Skeletal muscle tissue (tissue), 4 donors: ENCODE data around the gene RBBP5. TPM values are rescaled to one million over a fixed set of nuclear protein-coding genes. Genes with fewer than 3 reads are reported as not detected.
A peak's percentile ranks its signal among the peaks of the same experiment; 100 is the strongest.
"Not testable (repeated sequence)": the region's sequence is repeated elsewhere in the genome, so short reads cannot be mapped to it uniquely, and the experiment has no call there.

ENCODE experiments used
- H3K27ac ChIP-seq: one replicate; pipeline ENCODE4 v1.7.0; 2013; ENCODE audit warnings: mild to moderate bottlenecking, low read depth, low read length, inconsistent platforms
- H3K27me3 ChIP-seq, 3 donors: one replicate each; pipeline ENCODE4 v1.7.0; 2013; ENCODE audit warnings: low read length in 3 of 3; ENCODE audit not compliant: control insufficient read depth in 3 of 3, insufficient read depth in 3 of 3
- H3K36me3 ChIP-seq, 3 donors: one replicate each; pipeline ENCODE4 v1.7.0; 2013; ENCODE audit warnings: low read length in 3 of 3; ENCODE audit not compliant: control insufficient read depth in 3 of 3, insufficient read depth in 3 of 3
- H3K4me1 ChIP-seq, 3 donors: one replicate each; pipeline ENCODE4 v1.7.0; 2013; ENCODE audit warnings: low read length in 3 of 3, mild to moderate bottlenecking in 3 of 3; ENCODE audit not compliant: control insufficient read depth in 3 of 3, insufficient read depth in 3 of 3
- H3K4me3 ChIP-seq, 3 donors: one replicate each; pipeline ENCODE4 v1.7.0; 2013; ENCODE audit warnings: low read length in 3 of 3
- H3K9ac ChIP-seq, 3 donors: one replicate each; pipeline ENCODE4 v1.7.0; 2013; ENCODE audit warnings: low read length in 3 of 3, mild to moderate bottlenecking in 3 of 3, moderate library complexity in 2 of 3, low read depth in 1 of 3
- H3K9me3 ChIP-seq, 3 donors: one replicate each; pipeline ENCODE4 v1.7.0; 2013; ENCODE audit warnings: low read length in 3 of 3; ENCODE audit not compliant: control insufficient read depth in 3 of 3
- total RNA-seq: library from RNA; depleted of rRNA; stranded (reverse); fragments of >200 nt; gene quantifications from one replicate; pipeline ENCODE4 v1.2.3, GENCODE V29; 2014
- donor health status: Osteomylitis.

Gene RBBP5
- 12.5 TPM for total RNA-seq

- Histone ChIP-seq H3K4me3 (peak within 1 kb of the TSS; percentile 96 to 100 (median 100)), H3K27me3 (no peaks in the 10 kb centered on the region), H3K36me3 (peaks cover 0 to 3% (median 2%) of the 10 kb centered on the region in 3 donors), H3K9ac (peak within 1 kb of the TSS; percentile 97 to 100 (median 100)), H3K4me1 (peaks cover 18 to 23% (median 23%) of the 10 kb centered on the region in 3 donors), H3K9me3 (no peaks in the 10 kb centered on the region), H3K27ac (peak within 1 kb of the TSS; percentile 83)
Measured at GRCh38 chr1:205121660-205122488, at the start of gene RBBP5. Gene RBBP5, minus strand, starts transcription at chr1:205121978. Its CDS starts 105 bp downstream, at chr1:205121873.

GRCh38 chr1:205171369-205171768, 49.6 kb upstream of the RBBP5 start:
- Histone ChIP-seq H3K27me3 (no peaks in the 10 kb centered on the region), H3K9ac (no peak overlapping the region), H3K9me3 (no peaks in the 10 kb centered on the region), H3K4me1 (peaks cover 14 to 47% (median 30%) of the 10 kb centered on the region in 3 donors), H3K4me3 (no peak overlapping the region), H3K36me3 (peaks cover 0 to 7% (median 6%) of the 10 kb centered on the region in 3 donors), H3K27ac (no peak overlapping the region)

- no peak overlapping the region for H3K4me3 ChIP-seq
- H3K4me1 ChIP-seq, result peaks cover 13 to 42% (median 25%) of the 10 kb centered on the region in 3 donors
- peaks cover 0 to 7% (median 6%) of the 10 kb centered on the region in 3 donors for H3K36me3 ChIP-seq
- no peak overlapping the region for H3K9ac ChIP-seq
- no peaks in the 10 kb centered on the region for H3K27me3 ChIP-seq
- no peaks in the 10 kb centered on the region for H3K9me3 ChIP-seq
- H3K27ac ChIP-seq, result no peak overlapping the region
Measured at GRCh38 chr1:205170532-205171269, 48.9 kb upstream of the RBBP5 start.

- Histone ChIP-seq H3K4me1 (peaks cover 5 to 31% (median 16%) of the 10 kb centered on the region in 3 donors), H3K9me3 (no peaks in the 10 kb centered on the region), H3K9ac (no peak overlapping the region), H3K27ac (no peak overlapping the region), H3K4me3 (no peak overlapping the region), H3K27me3 (no peaks in the 10 kb centered on the region), H3K36me3 (peaks cover 0 to 7% (median 6%) of the 10 kb centered on the region in 3 donors)
Measured at GRCh38 chr1:205169248-205169647, 47.5 kb upstream of the RBBP5 start.

GRCh38 chr1:205168291-205168690, 46.5 kb upstream of the RBBP5 start:
- Histone ChIP-seq H3K9me3 (no peaks in the 10 kb centered on the region), H3K27me3 (no peaks in the 10 kb centered on the region), H3K4me1 (peaks cover 5 to 27% (median 16%) of the 10 kb centered on the region in 3 donors), H3K4me3 (no peak overlapping the region), H3K9ac (no peak overlapping the region), H3K36me3 (peaks cover 7 to 14% (median 12%) of the 10 kb centered on the region in 3 donors), H3K27ac (no peak overlapping the region)

GRCh38 chr1:205162301-205162700, 40.5 kb upstream of the RBBP5 start:
- Histone ChIP-seq H3K27ac (no peak overlapping the region), H3K27me3 (no peaks in the 10 kb centered on the region), H3K4me3 (no peak overlapping the region), H3K9me3 (no peaks in the 10 kb centered on the region), H3K36me3 (peaks cover 36 to 62% (median 55%) of the 10 kb centered on the region in 3 donors), H3K4me1 (peaks cover 0 to 2% (median 0%) of the 10 kb centered on the region in 3 donors), H3K9ac (no peak overlapping the region)

- no peaks in the 10 kb centered on the region for H3K9me3 ChIP-seq
- no peak overlapping the region for H3K4me3 ChIP-seq
- no peaks in the 10 kb centered on the region for H3K27me3 ChIP-seq
- no peak overlapping the region for H3K9ac ChIP-seq
- H3K27ac ChIP-seq, result no peak overlapping the region
- H3K4me1 ChIP-seq, result peaks cover 0 to 2% (median 0%) of the 10 kb centered on the region in 3 donors
- peaks cover 47 to 75% (median 65%) of the 10 kb centered on the region in 3 donors for H3K36me3 ChIP-seq
Measured at GRCh38 chr1:205161076-205161475, 39.3 kb upstream of the RBBP5 start.

GRCh38 chr1:205158048-205158616, 36.4 kb upstream of the RBBP5 start:
- no peaks in the 10 kb centered on the region for H3K27me3 ChIP-seq
- peaks cover 0 to 2% (median 0%) of the 10 kb centered on the region in 3 donors for H3K4me1 ChIP-seq
- no peak overlapping the region for H3K4me3 ChIP-seq
- H3K9ac ChIP-seq, result no peak overlapping the region
- H3K36me3 ChIP-seq, result peaks cover 50 to 86% (median 72%) of the 10 kb centered on the region in 3 donors
- H3K27ac ChIP-seq, result no peak overlapping the region
- no peaks in the 10 kb centered on the region for H3K9me3 ChIP-seq

GRCh38 chr1:205155665-205156377, 34.0 kb upstream of the RBBP5 start:
- not testable (repeated sequence) for H3K27ac ChIP-seq, H3K4me1 ChIP-seq, H3K9me3 ChIP-seq, H3K27me3 ChIP-seq, H3K4me3 ChIP-seq, H3K9ac ChIP-seq
- H3K36me3 ChIP-seq, result peaks cover 37 to 72% (median 60%) of the 10 kb centered on the region in 3 donors
